Stimulated activated CD4-positive, alpha-beta T cell treated with anti-CD3 and anti-CD28 coated beads, Interleukin-12 subunit alpha, Interleukin-12 subunit beta, amount 100 ng/mL, for 4 hours (primary cell): ENCODE data around the gene COL24A1.

Source experiments
- DNase-seq: peaks from one replicate; pipeline ENCODE4 v3.0.0-alpha.2; 2020

The COL24A1 gene

GRCh38 chr1:86156566-86157455, at the start of gene COL24A1:
Gene COL24A1, minus strand, starts transcription at chr1:86156772. Its CDS starts 376 bp downstream, at chr1:86156396.
- DNase-seq = no peak

- DNase-seq = no peak
Measured at GRCh38 chr1:86205741-86206140, 49.2 kb upstream of the COL24A1 start.

- DNase-seq = no peak
Measured at GRCh38 chr1:86202552-86203340, 46.2 kb upstream of the COL24A1 start.

GRCh38 chr1:86201311-86201710, 44.7 kb upstream of the COL24A1 start:
- no peak for DNase-seq

- DNase-seq = no peak
Measured at GRCh38 chr1:86200901-86201300, 44.3 kb upstream of the COL24A1 start.

GRCh38 chr1:86197206-86197855, 40.8 kb upstream of the COL24A1 start:
- no peak for DNase-seq

GRCh38 chr1:86195281-86195680, 38.7 kb upstream of the COL24A1 start:
- no peak for DNase-seq

- DNase-seq = no peak
Measured at GRCh38 chr1:86194491-86195034, 38.0 kb upstream of the COL24A1 start.

- no peak for DNase-seq
Measured at GRCh38 chr1:86192417-86192816, 35.8 kb upstream of the COL24A1 start.

GRCh38 chr1:86191958-86192357, 35.4 kb upstream of the COL24A1 start:
- DNase-seq = no peak

- no peak for DNase-seq
Measured at GRCh38 chr1:86190873-86191272, 34.3 kb upstream of the COL24A1 start.

GRCh38 chr1:86184426-86184825, 27.9 kb upstream of the COL24A1 start:
- DNase-seq = no peak

GRCh38 chr1:86183810-86184209, 27.2 kb upstream of the COL24A1 start:
- no peak for DNase-seq

- no peak for DNase-seq
Measured at GRCh38 chr1:86176226-86176625, 19.7 kb upstream of the COL24A1 start.

- DNase-seq = no peak
Measured at GRCh38 chr1:86175756-86176155, 19.2 kb upstream of the COL24A1 start.

- no peak for DNase-seq
Measured at GRCh38 chr1:86169625-86170024, 13.1 kb upstream of the COL24A1 start.

- no peak for DNase-seq
Measured at GRCh38 chr1:86159800-86160199, 3.2 kb upstream of the COL24A1 start.

GRCh38 chr1:86155807-86156565, 586 bp downstream of the COL24A1 start:
- no peak for DNase-seq

- no peak for DNase-seq
Measured at GRCh38 chr1:86155051-86155806, 1.3 kb downstream of the COL24A1 start.

- DNase-seq = no peak
Measured at GRCh38 chr1:86154571-86155050, 2.0 kb downstream of the COL24A1 start.

- no peak for DNase-seq
Measured at GRCh38 chr1:86153836-86154235, 2.7 kb downstream of the COL24A1 start.
